Measurements from ENCODE around the gene NACC2.

NACC2 gene

DNA sequence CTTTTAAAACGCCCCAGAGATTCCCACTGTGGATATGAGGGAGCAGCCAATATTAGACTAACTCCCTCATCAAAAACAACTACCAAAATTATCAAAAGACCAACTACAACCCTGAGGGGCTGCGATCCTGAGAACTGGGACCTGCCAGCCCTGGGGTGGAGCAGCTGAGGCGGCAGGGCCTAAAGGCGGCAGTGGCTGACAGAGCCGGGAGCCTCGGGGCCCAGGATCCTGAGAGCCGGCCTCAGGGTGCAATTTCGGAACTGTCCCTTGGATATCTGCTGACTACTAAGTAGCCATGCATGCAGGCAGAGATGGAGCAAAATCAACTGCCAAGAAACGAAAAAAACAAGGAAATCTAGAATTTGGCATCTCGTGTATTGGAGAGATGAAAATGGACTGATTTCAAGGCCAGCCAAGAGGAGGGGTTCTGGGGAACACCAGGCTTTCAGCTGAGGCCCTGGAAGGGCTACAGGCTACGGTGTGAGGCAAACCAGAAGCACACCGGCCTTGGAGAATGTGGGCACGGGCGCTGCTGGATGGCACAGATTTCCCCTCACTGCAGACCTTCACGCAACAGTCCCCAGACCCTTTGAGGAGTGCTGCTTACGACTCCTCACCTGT lies 70.3 kb downstream of the NACC2 start:
- no peak for TF ChIP-seq BACH2 (CRISPR knock-in tag; IDR thresholded peaks at IDR 0.05; ENCODE audit: borderline replicate concordance)
- TF ChIP-seq CSDC2 (CRISPR knock-in tag; IDR thresholded peaks at IDR 0.05), result no peak
- TF ChIP-seq OSR1 (CRISPR knock-in tag; IDR thresholded peaks at IDR 0.05), result no peak
- no peak for TF ChIP-seq SNAI2 (CRISPR knock-in tag; IDR thresholded peaks at IDR 0.05)
- no peak for TF ChIP-seq ZNF8 (CRISPR knock-in tag; IDR thresholded peaks at IDR 0.05)
- TF ChIP-seq CSRNP3 (CRISPR knock-in tag; IDR thresholded peaks at IDR 0.05), result no peak
- TF ChIP-seq, protein P1, sequence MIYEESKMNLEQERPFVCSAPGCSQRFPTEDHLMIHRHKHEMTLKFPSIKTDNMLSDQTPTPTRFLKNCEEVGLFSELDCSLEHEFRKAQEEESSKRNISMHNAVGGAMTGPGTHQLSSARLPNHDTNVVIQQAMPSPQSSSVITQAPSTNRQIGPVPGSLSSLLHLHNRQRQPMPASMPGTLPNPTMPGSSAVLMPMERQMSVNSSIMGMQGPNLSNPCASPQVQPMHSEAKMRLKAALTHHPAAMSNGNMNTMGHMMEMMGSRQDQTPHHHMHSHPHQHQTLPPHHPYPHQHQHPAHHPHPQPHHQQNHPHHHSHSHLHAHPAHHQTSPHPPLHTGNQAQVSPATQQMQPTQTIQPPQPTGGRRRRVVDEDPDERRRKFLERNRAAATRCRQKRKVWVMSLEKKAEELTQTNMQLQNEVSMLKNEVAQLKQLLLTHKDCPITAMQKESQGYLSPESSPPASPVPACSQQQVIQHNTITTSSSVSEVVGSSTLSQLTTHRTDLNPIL (CRISPR knock-in tag; IDR thresholded peaks at IDR 0.05; ENCODE audit: low read depth), result no peak
- TF ChIP-seq ARNTL (CRISPR knock-in tag; IDR thresholded peaks at IDR 0.05; ENCODE audit: borderline replicate concordance, low read depth), result no peak
- TF ChIP-seq ISL1 (CRISPR knock-in tag; IDR thresholded peaks at IDR 0.05), result no peak
- no peak for ATAC-seq

DNA sequence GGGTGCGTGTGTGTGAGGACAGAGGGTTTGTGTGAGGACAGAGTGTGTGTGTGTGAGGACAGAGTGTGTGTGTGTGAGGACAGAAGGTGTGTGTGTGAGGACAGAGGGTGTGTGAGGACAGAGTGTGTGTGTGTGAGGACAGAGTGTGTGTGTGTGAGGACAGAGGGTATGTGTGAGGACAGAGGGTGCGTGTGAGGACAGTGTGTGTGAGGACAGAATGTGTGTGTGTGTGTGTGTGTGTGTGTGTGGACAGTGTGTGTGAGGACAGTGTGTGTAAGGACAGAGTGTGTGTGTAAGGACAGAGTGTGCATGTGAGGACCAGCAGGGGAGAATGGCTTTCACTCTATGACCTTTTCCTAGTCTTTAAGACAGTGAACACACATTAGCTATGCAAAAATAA lies 70.8 kb downstream of the NACC2 start:
- ATAC-seq, result no peak
- no peak for TF ChIP-seq ZFP30 (CRISPR knock-in tag; IDR thresholded peaks at IDR 0.05)
- no peak for TF ChIP-seq ZNF565 (CRISPR knock-in tag; conservative IDR thresholded peaks at IDR 0.05; ENCODE audit: low read depth)
- no peak for TF ChIP-seq TOX (CRISPR knock-in tag; IDR thresholded peaks at IDR 0.05; ENCODE audit: borderline replicate concordance)
- TF ChIP-seq CSRNP3 (CRISPR knock-in tag; IDR thresholded peaks at IDR 0.05), result no peak
- TF ChIP-seq ZC3H10 (CRISPR knock-in tag; IDR thresholded peaks at IDR 0.05), result no peak
- TF ChIP-seq RARB (CRISPR knock-in tag; IDR thresholded peaks at IDR 0.05), result no peak
- TF ChIP-seq, protein P1 (CRISPR knock-in tag; IDR thresholded peaks at IDR 0.05; ENCODE audit: low read depth), result no peak
- TF ChIP-seq POU6F1 (CRISPR knock-in tag; IDR thresholded peaks at IDR 0.05; ENCODE audit: borderline replicate concordance, low read depth), result no peak
- TF ChIP-seq PATZ1 (CRISPR knock-in tag; IDR thresholded peaks at IDR 0.05; ENCODE audit: borderline replicate concordance), result no peak
- no peak for TF ChIP-seq PPARA (CRISPR knock-in tag; IDR thresholded peaks at IDR 0.05; ENCODE audit: borderline replicate concordance)
- no peak for TF ChIP-seq ZFP3 (CRISPR knock-in tag; IDR thresholded peaks at IDR 0.05)
- TF ChIP-seq ESRRG (CRISPR knock-in tag; IDR thresholded peaks at IDR 0.05), result no peak
- no peak for TF ChIP-seq ISL1 (CRISPR knock-in tag; IDR thresholded peaks at IDR 0.05)
- no peak for TF ChIP-seq BACH2 (CRISPR knock-in tag; IDR thresholded peaks at IDR 0.05; ENCODE audit: borderline replicate concordance)
- TF ChIP-seq ZNF8 (CRISPR knock-in tag; IDR thresholded peaks at IDR 0.05), result no peak
- TF ChIP-seq ARNTL (CRISPR knock-in tag; IDR thresholded peaks at IDR 0.05; ENCODE audit: borderline replicate concordance, low read depth), result no peak
